NT2/D1 (cell line): ENCODE data around the gene KRT3.

Experiments
- SUZ12 ChIP-seq: IDR thresholded peaks from 2 replicates; pipeline ENCODE4 v1.6.1; 2011; ENCODE audit not compliant: insufficient read length, insufficient read depth; ENCODE audit errors: extremely low read depth
- YY1 ChIP-seq: IDR thresholded peaks from 2 replicates; pipeline ENCODE4 v1.6.1; 2011; ENCODE audit not compliant: insufficient read length, insufficient read depth
- ZNF274 ChIP-seq: IDR thresholded peaks from 2 replicates; pipeline ENCODE4 v1.6.1; 2011; ENCODE audit warnings: mild to moderate bottlenecking, low read depth, low read length

- TF ChIP-seq YY1, result no peak
- no peak for TF ChIP-seq ZNF274
- no peak for TF ChIP-seq SUZ12
These were observed 17.1 kb downstream of the KRT3 start for GRCh38 chr12:52778833-52779232.
